Measurements from ENCODE around the gene LTBP2.
"Not testable (repeated sequence)": the region's sequence is repeated elsewhere in the genome, so short reads cannot be mapped to it uniquely, and the experiment has no call there.

Gene LTBP2

DNA sequence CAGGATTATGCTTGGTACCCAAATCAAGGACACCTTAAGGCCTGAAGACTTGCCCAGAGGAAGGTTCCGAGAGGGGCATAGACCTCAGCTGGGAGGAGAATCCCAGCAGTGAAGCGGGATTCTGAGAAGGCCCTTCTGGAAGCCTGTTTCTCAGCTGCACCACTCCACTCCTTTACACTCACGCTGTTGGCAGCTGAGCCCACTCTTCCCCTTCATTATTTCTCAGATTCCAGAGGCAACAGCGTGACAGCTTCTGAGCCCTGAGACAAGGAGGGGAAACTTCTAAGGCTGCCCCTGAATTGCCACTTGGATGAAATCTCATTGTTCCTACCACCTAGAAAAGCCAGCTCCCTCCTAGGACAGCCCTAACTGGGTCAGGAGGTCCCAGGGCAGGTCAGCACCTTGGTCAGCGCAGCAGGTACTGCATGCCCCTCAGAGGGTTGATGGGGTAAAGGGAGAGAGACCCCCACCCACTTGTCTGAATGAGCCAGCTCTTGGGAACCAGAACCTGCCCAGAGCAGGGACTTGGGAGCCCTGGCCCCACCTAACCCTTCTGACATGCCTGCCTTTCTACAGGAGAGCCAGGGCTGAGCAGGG is 64.6 kb downstream of the LTBP2 start:
- DNase-seq = no peak

DNA sequence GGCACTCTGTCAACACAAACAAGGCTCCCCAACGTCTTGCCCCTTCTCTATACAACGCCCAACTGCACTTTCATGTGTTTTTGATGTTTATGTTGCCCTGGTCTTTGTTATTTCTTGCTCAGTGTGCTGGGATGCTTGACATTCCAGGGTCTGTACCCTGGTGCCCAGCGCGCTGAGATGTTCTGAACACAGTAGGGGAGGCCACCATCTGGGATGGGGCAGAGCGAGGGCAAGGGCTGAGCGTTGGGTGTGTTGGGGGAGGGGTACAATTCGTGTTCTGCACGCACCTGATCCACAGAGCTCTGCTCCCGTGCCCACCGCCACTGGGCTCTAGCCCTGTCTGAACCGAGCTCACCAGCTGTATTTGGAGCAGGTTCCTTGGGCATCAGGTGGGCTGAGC is 65.6 kb downstream of the LTBP2 start:
- DNase-seq = no peak

DNA sequence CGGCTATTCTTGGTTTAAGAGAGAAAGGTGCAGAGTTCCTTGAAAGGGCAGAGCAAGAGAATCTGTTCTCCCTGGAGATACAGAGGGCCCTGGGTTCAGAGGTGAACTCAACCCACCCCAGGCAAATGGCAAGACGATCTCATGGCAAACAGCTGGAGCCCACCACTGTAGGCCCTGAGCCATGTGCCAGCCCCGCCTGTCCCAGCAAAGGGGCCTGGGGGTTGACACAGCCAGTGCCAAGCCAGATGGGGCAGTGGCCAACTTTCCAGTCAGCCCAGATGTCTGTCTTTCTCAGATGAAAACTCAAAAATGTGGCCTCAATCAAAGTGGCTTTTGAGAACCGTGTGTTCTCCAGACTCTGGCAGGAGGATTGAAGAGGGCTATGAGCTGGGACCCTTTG is 66.7 kb downstream of the LTBP2 start:
- no peak for DNase-seq

DNA sequence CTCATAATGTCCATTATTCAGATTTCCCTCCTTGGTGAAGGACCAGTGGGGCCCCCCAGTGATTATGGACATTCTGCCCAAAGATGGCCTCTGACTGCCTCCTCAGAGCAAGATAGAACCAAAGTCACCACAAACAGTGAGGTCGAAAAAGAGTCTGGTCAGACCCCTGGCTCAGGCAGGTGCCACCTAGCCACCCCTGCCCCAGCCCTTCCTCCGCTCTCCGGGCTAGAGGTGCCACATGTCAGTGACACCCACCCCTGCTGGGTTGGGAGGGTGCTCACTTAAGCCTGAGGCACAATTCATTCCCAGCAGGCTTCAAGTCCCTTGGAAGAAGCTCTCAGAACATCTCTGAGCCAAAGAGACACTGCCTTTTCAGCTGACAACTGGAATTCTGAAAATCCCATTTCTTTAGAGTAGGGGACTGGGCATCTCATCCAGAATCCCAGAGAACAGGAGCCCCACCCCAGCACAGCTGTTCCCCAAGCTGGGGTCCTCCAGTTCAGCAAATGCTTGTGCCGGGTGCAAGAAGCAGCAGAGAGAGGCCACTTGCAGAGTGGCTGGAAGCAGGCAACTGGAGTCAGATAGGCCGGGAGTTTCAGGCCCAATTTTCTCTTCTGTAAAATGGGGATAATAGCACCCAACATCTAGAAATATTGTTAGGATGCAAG is 68.1 kb downstream of the LTBP2 start:
- DNase-seq = no peak

DNA sequence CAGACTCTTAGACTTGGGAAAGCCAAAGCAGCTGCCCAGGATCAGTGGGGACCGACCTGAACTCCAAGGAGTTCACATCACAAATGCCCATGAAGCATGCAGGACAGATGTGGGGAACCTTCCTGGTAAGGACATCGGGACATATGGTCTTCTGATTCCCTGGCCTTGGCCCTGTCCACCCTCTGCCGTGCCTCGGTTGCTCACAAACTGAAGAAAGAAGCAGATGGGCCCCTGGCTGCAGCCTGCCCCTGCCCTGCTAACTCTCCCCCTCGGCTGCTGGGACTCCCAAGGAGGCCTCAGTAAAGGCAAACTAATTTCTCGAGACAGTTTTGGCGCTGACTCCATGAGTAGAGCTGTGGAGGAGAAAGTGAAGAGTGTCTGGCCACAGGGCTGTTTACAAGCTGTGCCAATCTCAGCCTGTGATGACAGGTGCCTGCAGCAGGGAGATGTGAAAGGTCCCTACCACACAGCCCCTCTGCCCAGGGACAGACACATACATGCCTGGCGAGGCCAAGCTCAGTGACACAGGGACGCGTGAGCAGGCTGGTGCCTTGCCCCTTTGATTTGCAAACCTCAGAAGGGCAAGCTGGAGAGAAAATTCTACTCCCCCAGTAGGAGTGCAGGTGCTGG is 69.9 kb downstream of the LTBP2 start:
- DNase-seq = no peak

DNA sequence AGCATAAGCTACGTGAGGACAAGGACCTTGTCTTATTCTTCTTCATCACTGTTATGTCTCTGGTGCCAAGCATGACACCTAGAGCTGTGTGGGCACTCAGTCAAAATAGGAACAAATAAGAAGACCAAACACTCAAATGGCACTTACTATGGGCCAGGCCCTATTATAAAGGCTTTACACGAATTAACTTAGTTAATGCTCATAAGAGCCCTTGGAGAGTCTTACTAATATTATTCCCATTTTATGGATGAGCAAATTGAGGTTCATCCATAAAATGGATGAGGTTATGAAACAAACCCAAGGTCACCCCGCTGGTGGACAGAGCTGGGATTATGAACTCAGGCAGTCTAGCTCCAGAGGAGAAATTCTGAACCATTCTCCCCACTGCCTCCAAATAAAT is 70.8 kb downstream of the LTBP2 start:
- DNase-seq = no peak

DNA sequence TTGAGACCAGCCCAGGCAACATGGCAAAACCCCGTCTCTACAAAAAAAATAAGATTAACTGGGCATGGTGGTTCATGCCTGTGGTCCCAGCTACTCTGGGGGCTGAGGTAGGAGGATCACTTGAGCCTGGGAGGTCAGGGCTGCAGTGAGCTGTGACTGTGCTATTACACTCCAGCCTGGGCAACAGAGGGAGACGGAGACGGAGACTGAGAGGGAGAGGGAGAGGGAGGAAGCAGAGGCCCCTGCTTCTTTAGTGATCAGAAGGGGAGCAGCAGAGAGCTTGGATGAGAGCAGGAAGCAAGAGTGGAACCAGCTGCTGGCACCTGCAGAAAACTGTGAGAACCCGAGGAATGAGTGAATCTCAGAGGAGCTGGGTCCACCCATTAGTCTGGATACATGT is 72.5 kb downstream of the LTBP2 start:
- no peak for DNase-seq

DNA sequence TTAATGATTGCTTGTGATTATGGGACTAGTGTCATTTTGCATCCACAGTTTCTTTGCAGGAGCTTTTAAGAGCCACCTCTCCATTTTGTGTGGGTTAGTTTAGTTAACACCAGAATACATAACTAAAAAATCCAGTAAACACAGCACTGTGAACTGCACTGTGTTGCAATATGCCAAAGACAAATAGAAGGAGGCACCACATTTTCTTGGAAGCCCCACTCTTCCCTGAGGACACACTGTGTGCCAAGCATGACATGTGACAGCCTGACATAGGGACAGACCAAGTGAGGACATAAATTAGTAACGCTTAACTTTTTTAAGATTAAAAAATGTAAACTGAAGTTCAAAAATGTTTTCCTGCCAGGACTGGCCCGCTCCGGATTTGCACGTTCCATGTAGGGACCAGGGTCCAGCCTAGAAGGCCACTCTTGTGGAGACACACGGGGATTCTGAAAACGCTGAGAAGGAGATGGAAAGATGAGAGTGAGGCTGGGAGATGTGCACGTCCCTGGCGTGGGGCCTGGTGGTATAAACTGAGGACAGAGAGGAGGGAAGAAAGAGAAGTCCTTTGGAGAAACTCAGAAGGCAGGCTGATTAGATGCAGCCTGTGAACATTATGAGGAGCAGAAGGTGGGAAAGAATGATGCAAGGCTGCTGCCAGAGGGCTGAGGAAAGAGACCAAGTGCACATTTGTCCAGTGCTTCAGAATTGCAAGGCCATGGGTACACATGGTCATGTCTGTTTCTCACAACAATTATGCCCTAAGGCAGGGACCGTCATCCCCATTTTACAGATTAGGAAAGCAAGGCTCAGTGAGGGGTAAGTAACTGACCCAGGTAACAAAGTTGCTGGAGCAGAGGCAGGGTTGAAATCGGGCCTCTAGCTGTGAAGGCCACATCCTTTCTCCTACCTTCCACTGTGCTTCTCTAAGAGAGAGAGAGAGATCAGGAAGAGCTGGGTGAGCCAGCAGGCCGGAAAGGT is 73.3 kb downstream of the LTBP2 start:
- no peak for DNase-seq

DNA sequence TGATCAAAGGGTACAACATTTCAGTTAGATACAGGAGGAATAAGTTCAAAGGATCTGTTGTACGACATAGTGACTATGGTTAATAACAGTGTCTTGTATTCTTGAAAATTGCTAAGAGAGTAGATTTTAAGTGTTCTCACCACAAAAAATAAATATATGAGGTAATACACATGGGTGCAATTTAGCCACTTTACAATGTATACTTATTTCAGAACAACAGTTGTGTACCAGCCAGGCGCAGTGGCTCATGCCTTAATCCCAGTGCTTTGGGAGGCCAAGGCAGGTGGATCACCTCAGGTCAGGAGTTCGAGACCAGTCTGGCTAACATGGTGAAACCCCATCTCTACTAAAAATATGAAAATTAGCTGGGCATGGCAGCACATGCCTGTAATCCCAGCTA is 75.7 kb downstream of the LTBP2 start:
- DNase-seq = not testable (repeated sequence)

DNA sequence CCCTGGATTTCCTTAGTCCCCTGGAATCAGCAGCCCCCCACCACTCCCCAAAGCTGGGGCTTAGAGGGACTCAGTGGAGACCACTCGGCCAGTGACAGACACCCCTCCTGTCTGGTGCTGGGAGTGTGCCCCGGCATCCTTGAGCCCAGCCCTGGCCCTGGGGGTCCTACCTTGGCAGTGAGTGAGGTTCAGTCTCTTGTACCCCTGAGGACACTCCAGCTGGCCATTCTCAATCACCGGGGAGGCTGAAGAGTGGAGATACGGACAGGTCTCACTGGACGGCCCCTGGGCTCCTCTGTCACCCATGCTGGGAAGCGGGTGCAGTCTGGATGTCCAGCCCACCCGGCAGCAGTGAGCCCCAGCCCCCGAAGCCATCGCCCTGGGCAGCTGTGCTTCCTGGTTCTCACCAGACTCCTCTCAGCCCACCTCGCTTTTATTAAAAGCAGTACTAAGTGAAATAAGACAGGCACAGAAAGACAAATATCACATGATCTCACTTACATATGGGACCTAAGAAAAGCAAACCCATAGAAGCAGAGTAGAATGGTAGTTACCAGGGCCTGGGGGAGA is 76.2 kb downstream of the LTBP2 start:
- no peak for DNase-seq

DNA sequence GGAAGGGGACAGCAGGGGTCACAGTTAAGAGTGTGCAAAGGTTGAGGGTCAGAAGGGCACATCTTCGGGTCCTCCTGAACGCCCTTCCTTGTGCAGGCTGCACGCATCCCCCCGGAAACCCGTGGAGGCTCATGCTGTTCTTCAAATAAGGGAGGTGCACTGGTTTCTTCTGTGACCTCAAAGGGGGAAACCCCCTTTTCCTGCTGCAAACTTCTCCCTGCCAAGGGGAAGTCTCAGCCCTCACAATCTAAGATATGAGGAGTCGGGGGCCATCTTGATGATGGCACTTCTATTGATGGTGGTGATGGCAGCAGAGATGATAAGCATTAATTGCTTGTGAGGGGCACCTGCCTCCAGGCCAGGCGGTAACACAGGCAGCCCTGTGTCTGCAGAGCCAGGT is 78.5 kb downstream of the LTBP2 start:
- DNase-seq = no peak

DNA sequence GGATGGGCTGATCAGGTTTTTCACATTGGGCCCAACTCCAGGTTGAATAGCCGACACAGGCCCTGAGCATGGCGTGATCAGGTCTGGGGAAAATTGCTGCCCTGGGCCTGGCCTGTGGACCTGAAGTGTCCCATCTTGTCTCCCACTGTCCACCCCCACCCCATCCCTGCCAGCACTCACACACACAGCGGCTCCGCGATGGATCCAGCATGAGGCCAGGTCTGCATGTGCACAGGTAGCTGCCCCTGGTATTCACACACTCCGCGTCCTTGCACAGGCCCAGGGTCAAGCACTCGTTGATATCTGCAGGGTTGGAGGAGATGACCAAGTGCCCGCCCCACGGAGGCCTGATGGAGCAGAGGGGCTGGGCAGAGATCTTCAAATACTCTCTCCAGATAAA is 79.8 kb downstream of the LTBP2 start:
- no peak for DNase-seq

DNA sequence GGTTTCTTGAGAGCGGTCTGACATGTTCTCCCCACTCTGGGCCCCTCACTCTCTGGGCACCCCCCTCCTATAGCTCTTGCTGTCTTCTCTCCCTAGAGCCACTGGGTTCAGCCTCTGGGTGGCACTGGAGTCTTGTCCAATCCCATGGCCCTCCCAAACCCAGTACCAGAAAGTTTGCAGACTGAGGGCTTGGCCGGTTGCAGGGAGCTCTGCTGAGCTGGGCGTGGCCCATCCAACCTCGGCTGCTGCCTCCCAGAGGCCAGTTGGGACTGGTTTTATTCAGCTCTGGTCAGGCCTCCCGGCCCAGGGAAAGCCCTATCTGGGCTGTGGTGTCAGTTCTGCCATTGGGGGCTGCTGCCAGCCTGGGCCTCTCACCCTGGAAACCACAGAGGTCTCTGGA is 80.6 kb downstream of the LTBP2 start:
- no peak for DNase-seq

DNA sequence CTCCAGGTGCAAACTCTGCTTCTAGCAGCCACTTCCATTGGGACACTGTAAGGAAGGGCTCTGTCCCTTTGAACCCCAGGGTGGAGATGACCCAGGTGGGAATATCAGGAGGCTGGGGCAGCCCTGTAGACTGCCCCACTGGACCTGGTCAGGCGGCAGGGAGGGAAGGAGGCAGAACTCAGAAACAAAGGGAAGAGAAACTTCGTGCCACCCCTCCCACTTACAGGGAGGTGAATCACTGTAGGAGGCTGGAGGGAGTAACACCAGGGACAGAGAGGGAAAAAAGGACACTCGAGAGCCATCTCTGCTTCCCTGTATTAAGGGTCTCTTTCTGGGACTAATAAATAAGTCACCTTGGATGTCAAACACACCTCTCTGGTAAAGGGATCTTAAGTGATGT is 81.0 kb downstream of the LTBP2 start:
- DNase-seq = no peak

DNA sequence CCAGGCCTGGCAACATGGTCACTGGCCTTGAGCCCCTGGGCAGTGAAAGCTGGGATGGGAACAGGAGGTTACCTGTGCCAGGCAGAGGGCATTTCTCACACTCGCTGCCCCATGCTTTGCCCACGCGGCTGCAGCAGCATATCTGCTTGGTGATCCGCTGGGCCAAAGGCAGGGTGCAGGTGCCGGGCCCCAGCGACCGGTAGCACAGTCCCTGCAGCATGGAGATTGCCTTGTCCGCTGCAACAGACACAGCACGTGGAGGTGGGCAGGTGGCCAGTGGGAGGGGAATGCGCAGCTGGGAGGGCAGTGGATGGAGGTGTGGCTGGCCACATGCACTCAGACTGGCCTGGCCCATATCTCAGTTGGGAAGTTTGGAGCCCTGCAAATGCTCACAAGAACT is 83.2 kb downstream of the LTBP2 start:
- DNase-seq = no peak

DNA sequence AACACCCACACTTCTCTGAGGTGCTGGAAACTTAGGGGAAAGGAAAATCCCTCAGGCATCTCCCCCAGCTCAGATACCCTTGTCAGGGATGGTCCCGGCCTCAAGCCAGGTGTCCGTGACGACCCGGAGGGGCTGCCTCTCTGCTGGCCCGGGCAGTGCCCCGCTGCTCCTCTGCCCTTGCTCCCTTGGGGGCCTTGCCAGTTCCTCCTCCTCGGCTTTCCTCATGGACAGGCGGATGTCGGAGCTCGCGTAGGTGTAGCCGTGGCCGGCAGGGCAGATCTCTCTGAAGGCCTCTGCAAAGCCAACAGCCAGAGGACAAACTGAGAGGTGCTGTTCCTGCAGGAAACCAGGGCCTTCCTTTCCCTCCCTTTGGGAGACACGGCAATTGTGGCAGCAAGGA is 83.6 kb downstream of the LTBP2 start:
- no peak for DNase-seq

DNA sequence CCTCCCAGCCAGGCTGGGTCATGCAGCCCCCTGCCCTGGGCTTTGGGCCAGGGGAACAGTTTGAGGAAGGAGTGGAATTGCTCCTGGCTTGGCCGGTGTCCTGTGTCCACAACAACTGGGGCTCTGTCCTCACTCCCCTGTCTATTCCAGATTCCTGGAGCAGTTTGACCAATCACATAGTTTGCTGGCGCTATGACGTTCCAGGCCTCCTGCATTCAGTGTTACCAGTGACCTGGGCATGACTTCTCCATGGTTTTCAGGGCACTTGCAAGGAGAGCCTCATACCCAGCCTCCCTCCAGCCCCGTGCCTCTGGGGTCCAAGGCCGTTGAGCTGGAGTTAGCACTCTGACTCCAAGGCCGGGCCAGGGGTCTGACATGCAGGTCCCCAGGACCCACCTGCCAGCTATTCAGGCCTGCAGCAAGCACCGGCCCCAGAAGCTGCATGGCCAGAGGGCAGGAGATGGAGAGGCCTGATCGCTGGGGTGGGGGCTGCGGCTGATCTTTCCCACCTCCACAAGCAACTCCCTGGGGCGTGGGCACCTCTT is 84.2 kb downstream of the LTBP2 start:
- DNase-seq = no peak

DNA sequence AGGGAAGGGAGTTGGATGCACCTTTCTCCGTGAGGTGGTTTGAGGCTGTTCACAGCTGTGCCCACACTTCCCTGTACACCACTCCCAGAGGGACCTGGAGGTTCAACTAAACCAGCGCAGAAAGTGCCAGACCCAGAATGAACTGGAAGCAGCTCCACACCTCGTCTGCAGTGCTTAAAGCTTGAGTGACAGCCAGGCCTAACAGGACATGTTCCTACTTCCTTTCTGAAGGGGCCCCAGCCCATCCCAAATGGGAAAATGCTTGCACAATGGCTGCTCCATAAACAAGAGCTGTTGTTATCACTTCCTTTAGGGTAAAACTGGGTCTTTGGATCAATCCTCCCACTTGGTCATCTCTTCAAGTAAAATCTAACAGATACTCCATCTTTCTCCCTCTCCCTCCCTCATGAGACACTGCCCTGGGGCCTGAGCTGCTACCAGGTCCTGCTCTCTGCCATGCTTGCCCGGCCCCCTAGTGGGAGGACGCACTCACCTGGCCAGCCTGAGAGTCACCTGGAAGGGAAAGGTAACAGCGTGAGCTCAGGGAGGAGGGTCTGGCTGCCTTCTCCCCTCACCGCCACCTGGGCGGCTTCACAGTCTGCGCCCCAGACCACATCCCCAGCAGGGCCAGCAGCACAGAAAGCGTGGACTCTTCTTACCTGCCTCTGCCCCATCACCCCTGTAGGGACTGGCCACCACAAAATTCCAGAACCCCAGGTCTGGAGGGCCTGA is 85.0 kb downstream of the LTBP2 start:
- no peak for DNase-seq

DNA sequence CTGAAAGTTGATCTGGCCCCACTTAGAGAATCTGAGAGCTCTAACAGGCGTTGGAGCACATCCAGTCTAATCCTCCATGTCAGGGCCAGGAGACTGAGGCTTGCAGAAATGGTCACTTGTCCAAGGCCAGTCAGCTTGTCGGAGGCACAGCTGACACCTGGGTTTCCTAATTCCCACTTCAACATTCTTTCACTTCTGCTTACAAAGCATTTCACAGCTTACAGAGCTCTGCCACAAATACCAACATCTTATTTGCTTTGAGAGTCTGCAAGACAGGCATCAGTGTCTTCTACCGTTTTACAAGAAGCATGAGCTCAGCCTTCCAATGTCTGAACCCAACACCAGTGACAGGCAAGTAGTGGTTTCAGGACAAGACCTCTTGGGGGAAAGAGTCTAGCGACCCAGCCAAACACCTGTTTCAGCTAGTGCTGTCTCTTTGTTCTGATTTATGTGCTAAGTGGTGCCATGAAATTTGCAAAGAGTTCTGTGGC is 86.6 kb downstream of the LTBP2 start:
- DNase-seq = no peak

DNA sequence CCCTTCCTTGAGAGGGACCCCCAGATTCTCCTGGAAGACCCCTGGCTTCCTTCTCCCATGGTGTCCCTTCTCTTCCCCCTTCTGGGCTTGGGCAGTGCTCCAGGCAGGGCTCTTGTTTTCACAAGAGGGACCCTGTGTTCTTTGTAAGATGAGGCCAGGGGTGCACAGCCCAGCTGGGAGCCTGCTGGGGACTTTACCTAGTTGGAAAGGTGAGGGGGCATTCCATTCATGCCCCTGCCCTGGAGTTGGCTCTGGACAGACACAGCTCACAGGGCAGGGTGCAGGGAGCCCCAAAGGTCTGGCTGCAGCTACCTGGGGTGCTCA is 87.3 kb downstream of the LTBP2 start:
- DNase-seq = no peak

DNA sequence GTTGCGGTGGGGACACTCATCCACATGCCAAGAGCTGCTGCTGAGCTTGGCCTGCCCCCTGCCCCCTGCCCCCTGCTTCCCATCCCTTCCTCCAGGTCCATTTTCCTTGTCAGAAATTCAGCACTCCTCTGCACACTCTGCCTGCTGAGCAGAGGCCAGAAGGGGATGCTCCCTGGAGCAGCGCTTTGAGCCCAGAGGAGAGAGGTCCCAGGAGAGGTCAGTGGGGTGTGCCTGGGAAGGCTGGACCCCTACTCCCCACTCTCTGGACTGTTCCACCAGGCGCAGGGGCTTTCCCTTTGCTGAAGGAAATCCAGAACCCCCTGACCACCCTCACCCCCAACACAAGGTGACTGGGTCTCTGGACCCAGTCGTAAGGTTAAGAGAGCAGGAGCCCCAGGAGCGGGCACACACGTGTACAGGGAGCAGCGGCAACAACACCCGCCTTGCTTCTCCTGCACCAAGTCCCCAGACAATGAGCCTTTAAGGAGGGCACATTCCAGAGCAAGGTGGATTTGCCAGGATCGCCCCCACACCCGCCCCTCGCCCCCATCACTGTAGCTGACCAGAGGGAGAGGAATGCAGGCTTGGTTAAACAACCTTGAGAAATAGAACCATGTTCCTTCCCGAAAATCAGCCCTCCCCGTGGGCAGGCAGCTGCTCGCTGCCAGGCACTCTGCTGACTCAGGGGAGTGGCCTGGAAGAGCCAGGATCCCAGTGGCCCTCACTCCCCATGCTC is 87.8 kb downstream of the LTBP2 start:
- no peak for DNase-seq
